ENCODE measurements around the gene FCAR.
"Not testable (repeated sequence)": the region's sequence is repeated elsewhere in the genome, so short reads cannot be mapped to it uniquely, and the experiment has no call there.

FCAR gene

DNA sequence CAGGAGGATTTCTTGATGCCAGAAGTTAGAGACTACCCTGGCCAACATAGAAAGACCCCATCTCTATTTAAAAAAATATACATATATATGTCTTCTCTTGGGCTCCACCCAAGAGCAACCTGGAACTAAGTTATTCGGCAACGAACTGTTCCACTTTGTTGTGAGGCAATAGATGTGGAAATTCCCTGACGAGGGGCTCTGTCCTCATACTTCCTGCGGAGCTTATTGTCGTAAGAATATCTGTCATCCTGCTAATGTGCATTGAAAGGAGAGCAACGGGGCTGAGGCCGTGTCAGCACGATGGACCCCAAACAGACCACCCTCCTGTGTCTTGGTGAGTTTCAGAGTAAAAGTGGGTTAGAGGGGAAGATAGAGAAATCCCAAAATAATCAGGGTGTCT lies at the start of gene FCAR:
TSS of gene FCAR (plus strand) at position 246 of the 400 bp plus-strand sequence. CDS start at position 301, 55 bp downstream.
- DNase-seq, result no peak

DNA sequence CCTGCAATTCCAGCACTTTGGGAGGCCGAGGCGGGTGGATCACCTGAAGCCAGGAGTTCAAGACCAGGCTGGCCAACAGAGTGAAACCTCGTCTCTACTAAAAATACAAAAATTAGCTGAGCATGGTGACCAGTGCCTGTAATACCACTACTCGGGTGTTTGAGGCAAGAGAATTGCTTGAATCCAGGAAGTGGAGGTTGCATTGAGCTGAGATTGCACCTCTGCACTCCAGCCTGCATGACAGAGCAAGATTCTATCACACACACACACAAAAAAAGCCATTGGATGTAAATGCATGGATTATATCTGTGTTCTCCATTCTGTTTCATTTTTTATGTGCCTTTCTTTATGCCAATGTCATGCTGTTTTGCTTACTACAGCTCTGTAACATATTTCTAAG lies 49.6 kb upstream of the FCAR start:
- not testable (repeated sequence) for DNase-seq

- not testable (repeated sequence) for DNase-seq
Measured at GRCh38 chr19:54825326-54825725, 48.7 kb upstream of the FCAR start.

DNA sequence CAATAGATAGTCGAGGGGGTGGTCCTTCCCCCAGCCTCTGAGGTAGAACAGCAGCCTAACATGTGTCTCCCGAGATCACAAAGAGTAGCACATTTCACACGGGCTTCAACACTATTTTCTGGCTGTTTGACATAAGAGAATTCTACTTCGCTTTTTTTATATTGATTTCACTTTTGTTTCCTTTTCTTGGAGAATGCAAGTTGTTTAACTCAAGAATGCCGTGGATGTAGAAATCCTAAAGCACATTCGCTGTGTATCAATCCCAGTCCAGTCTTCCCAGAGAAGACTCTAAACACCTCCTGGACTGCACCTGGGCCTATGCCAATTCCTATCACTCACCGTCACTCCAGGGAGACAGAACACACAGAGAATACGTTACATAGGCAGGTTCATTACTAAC lies 46.0 kb upstream of the FCAR start:
- not testable (repeated sequence) for DNase-seq

DNA sequence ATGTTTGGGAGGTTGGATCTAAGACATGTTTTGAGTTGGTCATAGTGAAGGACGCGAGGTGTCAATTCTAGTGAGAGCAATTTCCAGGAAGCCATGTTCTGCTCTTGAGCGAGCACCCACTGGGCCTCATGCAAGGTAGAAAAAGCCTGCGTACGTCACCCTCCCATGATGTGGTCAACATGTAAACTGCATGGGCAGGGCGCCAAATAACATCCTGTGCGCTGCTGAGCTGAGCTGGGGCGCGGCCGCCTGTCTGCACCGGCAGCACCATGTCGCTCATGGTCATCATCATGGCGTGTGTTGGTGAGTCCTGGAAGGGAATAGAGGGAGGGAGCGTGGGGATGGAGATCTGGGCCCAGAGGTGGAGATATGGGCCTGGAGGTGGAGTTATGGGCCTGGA lies 41.5 kb upstream of the FCAR start, which contains the start of gene KIR2DS4:
TSS of gene KIR2DS4 (plus strand) at position 181 of the 400 bp plus-strand sequence.
- DNase-seq, result not testable (repeated sequence)

DNA sequence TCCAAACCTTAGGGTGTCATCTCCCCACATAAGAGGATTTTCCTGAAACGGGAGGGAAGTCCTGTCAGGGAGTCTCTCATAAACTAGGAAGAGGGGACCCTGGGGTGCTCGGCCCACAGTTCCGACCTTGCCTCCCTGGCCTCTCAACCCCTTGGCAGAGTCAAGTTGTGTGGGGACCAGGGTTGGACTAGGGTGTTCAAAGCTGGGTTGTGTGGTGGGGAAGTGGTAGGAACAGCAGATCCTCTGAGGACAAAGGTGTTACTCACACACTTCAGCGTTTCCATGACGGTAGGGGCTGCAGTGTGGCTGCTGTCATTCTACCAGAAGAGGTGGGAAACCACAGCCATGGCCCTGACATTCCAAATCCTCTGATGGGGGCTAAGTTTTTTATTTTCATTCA lies 38.9 kb upstream of the FCAR start:
- not testable (repeated sequence) for DNase-seq

DNA sequence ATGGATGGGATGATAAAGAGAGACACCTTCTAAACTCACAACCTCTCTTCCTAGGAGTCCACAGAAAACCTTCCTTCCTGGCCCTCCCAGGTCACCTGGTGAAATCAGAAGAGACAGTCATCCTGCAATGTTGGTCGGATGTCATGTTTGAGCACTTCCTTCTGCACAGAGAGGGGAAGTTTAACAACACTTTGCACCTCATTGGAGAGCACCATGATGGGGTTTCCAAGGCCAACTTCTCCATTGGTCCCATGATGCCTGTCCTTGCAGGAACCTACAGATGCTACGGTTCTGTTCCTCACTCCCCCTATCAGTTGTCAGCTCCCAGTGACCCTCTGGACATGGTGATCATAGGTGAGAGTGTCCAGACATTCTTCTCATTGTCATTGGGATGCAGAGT lies 36.5 kb upstream of the FCAR start:
- DNase-seq, result not testable (repeated sequence)

DNA sequence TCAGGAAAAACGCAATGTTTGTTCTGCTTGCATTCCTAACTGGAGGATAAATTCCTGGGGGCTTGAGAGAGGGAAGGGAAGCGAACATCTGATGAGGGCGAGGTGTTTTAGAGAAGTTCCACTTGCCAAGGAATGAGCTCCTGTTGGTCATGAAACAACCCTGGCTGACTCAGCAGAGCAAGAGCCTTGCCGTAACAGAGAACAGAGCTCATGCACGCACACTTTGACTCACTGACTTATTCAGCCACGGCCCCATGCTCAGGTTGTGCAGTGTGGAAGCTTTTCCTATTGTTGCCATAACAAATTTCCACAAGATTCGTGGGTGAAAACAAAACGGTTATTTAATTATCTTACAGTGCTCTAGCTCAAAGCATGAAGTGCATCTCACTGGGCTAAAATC lies 30.9 kb upstream of the FCAR start:
- not testable (repeated sequence) for DNase-seq

DNA sequence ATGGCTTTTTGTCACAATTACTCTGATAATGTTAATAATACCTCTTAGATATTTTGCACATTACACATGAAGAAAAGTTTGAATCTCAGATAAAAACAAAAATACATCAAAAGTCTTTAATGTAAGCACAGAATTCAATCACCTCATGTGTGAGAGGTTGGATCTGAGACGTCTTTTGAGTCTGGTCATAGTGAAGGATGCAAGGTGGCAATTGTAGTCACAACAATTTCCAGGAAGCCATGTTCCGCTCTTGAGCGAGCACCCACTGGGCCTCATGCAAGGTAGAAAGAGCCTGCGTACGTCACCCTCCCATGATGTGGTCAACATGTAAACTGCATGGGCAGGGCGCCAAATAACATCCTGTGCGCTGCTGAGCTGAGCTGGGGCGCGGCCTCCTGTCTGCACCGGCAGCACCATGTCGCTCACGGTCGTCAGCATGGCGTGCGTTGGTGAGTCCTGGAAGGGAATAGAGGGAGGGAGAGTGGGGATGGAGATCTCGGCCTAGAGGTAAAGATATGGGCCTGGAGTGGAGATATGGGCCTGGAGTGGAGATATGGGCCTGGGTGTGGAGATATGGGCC lies 23.9 kb upstream of the FCAR start, which contains the start of gene KIR3DL2:
TSS of gene KIR3DL2 (plus strand) at position 383 of the 580 bp plus-strand sequence. CDS start at position 416, 33 bp downstream.
- not testable (repeated sequence) for DNase-seq

DNA sequence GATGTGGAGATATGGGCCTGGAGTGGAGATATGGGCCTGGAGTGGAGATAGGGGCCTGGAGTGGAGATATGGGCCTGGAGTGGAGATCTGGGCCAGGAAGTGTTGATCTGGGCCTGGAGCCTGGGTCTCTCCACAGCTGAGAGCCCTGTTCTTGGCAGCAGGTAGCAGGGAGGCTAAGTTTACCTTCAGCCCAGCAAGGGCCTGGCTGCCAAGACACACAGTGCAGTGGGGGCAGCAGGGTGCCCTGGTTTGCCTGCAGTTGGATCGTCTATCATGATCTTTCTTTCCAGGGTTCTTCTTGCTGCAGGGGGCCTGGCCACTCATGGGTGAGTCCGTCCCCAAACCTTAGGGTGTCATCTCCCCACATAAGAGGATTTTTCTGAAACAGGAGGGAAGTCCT lies 23.1 kb upstream of the FCAR start:
- no peak for DNase-seq

GRCh38 chr19:54851353-54851752 lies 22.7 kb upstream of the FCAR start:
- no peak for DNase-seq

DNA sequence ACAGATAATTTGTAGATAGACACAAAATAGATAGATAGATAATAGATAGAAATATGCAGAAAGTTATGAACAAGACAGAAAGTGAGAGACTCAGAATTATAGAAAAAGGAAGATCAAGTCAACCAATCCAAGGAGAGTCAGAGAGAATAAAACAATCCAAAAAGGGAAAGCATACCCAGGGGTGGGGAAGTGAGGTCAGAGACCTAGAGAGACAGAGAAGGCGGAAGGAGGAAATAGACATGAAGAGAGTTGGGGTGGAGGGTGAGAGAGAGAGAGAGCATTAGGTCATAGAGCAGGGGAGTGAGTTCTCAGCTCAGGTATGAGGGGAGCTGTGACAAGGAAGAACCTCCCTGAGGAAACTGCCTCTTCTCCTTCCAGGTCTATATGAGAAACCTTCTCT lies 18.8 kb upstream of the FCAR start:
- DNase-seq, result not testable (repeated sequence)

GRCh38 chr19:54858476-54858875 lies 15.6 kb upstream of the FCAR start:
- DNase-seq, result not testable (repeated sequence)

DNA sequence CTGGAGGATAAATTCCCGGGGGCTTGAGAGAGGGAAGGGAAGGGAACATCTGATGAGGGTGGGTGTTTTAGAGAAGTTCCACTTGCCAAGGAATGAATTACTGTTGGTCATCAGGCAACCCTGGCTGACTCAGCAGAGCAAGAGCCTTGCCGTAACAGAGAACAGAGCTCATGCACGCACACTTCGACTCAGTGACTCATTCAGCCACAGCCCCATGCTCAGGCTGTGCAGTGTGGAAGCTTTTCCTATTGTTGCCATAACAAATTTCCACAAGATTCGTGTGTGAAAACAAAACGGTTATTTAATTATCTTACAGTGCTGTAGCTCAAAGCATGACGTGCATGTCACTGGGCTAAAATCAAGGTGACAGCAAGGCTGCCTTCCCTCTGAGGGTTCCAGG lies 14.6 kb upstream of the FCAR start:
- not testable (repeated sequence) for DNase-seq

DNA sequence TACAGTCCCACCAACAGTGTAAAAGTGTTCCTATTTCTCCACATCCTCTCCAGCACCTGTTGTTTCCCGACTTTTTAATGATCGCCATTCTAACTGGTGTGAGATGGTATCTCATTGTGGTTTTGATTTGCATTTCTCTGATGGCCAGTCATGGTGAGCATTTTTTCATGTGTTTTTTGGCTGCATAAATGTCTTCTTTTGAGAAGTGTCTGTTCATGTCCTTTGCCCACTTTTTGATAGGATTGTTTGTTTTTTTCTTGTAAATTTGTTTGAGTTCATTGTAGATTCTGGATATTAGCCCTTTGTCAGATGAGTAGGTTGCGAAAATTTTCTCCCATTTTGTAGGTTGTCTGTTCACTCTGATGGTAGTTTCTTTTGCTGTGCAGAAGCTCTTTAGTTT lies 10.6 kb upstream of the FCAR start:
- not testable (repeated sequence) for DNase-seq

DNA sequence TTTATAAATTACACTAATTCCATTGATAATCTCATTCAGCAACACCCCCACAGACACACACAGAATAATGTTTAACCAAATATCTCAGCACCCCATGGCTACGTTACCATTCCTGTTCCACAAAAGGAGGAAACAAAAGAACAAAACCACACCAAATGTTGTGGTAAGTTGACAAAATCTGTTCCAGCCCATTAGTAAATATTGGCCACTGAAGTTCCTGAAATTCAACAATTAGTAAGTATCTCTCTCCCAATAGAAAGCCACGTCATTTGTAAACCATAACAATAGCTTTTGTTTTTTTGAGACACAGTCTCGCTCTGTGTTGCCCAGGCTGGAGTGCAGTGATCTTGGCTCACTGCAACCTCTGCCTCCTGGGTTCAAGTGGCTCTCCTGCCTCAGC lies 2.3 kb upstream of the FCAR start:
- no peak for DNase-seq

DNA sequence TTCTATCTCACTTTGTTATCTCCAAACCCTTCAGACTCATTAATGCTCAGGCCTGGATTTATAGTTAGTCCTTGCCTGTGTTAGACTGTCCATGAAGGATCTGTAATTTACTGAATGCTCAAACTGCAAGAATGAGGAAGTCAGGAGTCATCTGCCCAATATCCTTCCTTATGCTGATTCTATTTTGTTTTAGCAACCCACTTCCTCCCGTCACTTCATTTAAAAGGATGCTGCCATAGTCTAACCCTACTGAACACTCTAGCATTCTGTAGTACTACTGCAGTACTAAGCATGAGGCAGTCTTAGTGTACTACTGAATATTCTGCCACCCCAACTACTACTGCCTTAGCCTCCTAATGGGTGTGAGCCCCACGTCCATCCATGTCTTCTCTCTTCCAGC lies 1.5 kb downstream of the FCAR start:
- no peak for DNase-seq

- no peak for DNase-seq
Measured at GRCh38 chr19:54877471-54877870, 3.4 kb downstream of the FCAR start.

DNA sequence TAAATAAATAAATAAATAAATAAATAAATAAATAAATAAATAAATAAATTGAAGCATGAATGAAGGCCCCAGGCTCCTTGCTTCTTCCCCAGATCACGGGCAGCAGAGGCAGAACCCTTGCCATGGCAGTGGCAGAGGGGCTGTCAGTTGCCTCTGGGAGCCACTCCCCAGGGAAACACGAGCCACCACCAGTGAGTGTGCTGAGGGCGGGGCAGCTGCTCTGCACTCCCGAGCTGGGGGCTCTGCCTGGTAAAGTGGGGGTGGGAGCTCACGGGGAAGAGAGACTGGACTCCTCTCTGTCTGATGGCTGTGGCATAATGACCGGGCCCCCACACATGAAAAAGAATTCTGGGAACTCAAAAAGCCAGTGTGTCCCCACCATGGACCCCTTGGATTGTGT lies 7.8 kb downstream of the FCAR start:
- DNase-seq, result no peak

DNA sequence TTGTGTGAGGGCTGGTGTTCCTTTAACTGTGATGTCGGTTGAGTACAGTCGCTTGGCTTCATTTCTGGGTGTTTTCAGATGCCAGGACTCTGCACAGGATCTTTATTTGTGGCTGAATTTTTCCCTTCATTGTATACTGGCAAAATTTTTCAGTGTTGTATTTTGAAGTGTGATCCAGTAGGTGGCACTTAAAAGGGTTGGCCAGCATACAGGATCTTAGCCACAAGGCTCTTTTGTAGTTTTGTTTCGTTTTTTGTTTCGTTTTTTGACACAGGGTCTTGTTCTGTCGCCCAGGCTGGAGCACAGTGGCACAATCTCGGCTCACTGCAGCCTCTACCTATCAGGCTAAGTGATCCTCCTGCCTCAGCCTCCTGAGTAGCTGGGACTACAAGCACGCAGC lies 8.7 kb downstream of the FCAR start:
- no peak for DNase-seq

DNA sequence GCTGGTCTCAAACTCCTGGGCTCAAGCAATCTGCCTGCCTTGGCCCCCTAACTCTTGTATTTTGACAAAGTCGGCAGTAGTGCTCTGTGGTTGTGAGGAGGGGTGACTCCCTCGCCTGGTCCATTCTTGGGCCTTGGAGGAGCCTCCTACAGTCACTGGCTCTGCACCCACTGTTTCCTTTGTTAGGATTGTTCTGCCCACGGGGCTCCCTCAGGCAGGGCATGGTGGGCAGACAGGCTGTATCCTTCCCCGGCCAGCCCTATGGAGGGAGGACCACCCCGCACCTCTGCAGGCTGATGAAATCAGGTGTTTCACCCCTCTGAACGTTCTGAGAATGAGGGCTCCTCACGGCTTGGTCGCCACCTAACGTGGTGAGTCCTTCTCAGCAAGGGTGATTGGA lies 9.2 kb downstream of the FCAR start:
- no peak for DNase-seq

- DNase-seq, result no peak
Measured at GRCh38 chr19:54888239-54888638, 14.2 kb downstream of the FCAR start.

GRCh38 chr19:54889566-54889965 lies 15.5 kb downstream of the FCAR start:
- no peak for DNase-seq

DNA sequence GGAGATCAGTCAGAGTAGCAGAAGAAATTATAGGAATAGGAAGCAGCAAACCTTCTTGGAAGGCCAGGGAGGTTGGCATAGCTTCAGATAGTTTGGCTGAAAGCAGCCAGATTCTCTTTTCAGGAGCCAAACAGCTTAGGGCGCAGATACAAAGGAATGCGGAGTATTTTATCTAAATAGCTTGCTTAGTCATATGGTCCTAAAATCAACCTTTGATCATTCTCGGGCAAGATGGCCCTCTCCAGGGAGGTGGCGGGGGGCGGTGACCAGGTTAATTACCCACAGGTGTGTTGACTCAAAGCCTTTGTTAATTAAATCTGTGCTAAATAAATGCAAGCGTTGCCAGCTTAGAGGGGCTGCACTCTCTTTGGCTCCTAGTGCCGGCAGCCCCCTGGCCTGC lies 19.4 kb downstream of the FCAR start:
- DNase-seq, result no peak

DNA sequence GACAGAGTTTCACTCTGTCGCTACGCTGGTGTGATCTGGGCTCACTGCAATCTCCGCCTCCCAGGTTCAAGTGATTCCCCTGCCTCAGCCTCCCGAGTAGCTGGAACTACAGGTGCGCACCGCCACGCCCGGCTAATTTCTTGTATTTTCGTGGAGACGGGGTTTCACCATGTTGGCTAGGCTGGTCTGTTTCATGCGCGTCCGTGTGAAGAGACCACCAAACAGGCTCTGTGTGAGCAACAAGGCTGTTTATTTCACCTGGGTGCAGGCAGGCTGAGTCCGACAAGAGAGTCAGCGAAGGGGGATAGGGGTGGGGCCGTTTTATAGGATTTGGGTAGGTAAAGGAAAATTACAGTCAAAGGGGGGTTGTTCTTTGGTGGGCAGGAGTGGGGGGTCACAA lies 20.1 kb downstream of the FCAR start:
- not testable (repeated sequence) for DNase-seq

Measured in activated CD4-positive, alpha-beta T cell treated with anti-CD3 and anti-CD28 coated beads for 48 hours (primary cell).